HEK293 (cell line): ENCODE data around the gene XRN2.

ENCODE experiments used
- TSHZ1 ChIP-seq: fragments of 450-650 bp; formaldehyde crosslinking; IDR thresholded peaks from 2 replicates; pipeline ENCODE4 v1.5.1; 2016; ENCODE audit warnings: missing biosample characterization, missing genetic modification characterization, borderline replicate concordance
- ZFP37 ChIP-seq: fragments of 450-650 bp; formaldehyde crosslinking; IDR thresholded peaks from 2 replicates; pipeline ENCODE4 v1.5.1; 2016; ENCODE audit warnings: missing biosample characterization, missing genetic modification characterization
- ZNF121 ChIP-seq: fragments of 450-650 bp; formaldehyde crosslinking; IDR thresholded peaks from 2 replicates; pipeline ENCODE4 v1.5.1; 2016; ENCODE audit warnings: missing biosample characterization, missing genetic modification characterization
- ZNF24 ChIP-seq: fragments of 450-650 bp; formaldehyde crosslinking; IDR thresholded peaks from 2 replicates; pipeline ENCODE4 v1.5.1; 2016; ENCODE audit warnings: missing biosample characterization, missing genetic modification characterization
- ZNF274 ChIP-seq, 2 experiments: fragments of 200-500 bp in 1 of 2; fragments of 450-650 bp in 1 of 2; sonication (Bioruptor generic) in 1 of 2; formaldehyde crosslinking in 1 of 2; IDR thresholded peaks; 2 replicates each; pipeline versions ENCODE4 v1.5.1 to v1.6.1; 2014 to 2016; ENCODE audit warnings: borderline replicate concordance in 1 of 2, inconsistent platforms in 1 of 2, low read length in 1 of 2, missing biosample characterization in 1 of 2, missing genetic modification characterization in 1 of 2
- ZNF37A ChIP-seq: fragments of 450-650 bp; IDR thresholded peaks from 2 replicates; pipeline ENCODE4 v1.5.1; 2018; ENCODE audit warnings: missing biosample characterization, missing genetic modification characterization
- ZNF830 ChIP-seq: fragments of 450-650 bp; IDR thresholded peaks from 2 replicates; pipeline ENCODE4 v1.5.0; 2018; ENCODE audit warnings: missing biosample characterization, missing genetic modification characterization, low read depth, mild to moderate bottlenecking, moderate library complexity
- TF ChIP-seq, protein P1 (sequence below): fragments of 450-650 bp; formaldehyde crosslinking; IDR thresholded peaks from 2 replicates; pipeline ENCODE4 v1.5.1; 2016; ENCODE audit warnings: missing biosample characterization, missing genetic modification characterization
- TF ChIP-seq, protein P2 (sequence below): fragments of 450-650 bp; formaldehyde crosslinking; IDR thresholded peaks from 2 replicates; pipeline ENCODE4 v1.5.1; 2016; ENCODE audit warnings: missing biosample characterization, missing genetic modification characterization
- TF ChIP-seq, protein P3 (sequence below): fragments of 450-650 bp; formaldehyde crosslinking; IDR thresholded peaks from 2 replicates; pipeline ENCODE4 v1.5.1; 2016; ENCODE audit warnings: missing biosample characterization, missing genetic modification characterization
- TF ChIP-seq, protein P4 (sequence below): sonication (generic); formaldehyde crosslinking; IDR thresholded peaks from 2 replicates; pipeline ENCODE4 v1.8.1; 2022; ENCODE audit warnings: mild to moderate bottlenecking, moderate library complexity, missing genetic modification reagents

DNA sequence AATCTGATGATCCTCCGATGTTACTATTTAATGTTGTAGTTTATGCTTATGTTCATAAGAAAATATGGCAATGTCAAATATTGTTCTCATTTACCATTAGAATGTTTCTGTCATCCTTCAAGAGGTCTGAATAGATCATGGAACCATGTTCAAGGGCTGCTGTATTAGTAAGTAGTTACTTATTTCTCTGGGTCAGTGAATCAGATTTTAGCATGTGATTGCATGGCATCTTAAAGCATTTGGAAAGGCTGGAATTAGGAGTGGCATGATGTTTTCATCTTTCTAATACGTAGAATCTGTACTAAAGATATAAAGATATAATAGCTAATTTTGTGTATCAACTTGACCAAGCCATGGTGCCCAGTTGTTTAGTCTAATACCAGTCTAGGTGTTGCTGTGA is 134.7 kb downstream of the XRN2 start:
- no peak for TF ChIP-seq ZNF37A (tag by site-specific recombination)
- TF ChIP-seq, protein P1, sequence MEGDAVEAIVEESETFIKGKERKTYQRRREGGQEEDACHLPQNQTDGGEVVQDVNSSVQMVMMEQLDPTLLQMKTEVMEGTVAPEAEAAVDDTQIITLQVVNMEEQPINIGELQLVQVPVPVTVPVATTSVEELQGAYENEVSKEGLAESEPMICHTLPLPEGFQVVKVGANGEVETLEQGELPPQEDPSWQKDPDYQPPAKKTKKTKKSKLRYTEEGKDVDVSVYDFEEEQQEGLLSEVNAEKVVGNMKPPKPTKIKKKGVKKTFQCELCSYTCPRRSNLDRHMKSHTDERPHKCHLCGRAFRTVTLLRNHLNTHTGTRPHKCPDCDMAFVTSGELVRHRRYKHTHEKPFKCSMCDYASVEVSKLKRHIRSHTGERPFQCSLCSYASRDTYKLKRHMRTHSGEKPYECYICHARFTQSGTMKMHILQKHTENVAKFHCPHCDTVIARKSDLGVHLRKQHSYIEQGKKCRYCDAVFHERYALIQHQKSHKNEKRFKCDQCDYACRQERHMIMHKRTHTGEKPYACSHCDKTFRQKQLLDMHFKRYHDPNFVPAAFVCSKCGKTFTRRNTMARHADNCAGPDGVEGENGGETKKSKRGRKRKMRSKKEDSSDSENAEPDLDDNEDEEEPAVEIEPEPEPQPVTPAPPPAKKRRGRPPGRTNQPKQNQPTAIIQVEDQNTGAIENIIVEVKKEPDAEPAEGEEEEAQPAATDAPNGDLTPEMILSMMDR (tag by site-specific recombination) = no peak
- no peak for TF ChIP-seq ZNF24
- TF ChIP-seq ZNF274 (IDR thresholded peaks at IDR 0.05; ENCODE audit: low read length) = no peak
- TF ChIP-seq ZNF274 (tag by site-specific recombination; IDR thresholded peaks at IDR 0.05; ENCODE audit: borderline replicate concordance) = no peak
- TF ChIP-seq, protein P2, sequence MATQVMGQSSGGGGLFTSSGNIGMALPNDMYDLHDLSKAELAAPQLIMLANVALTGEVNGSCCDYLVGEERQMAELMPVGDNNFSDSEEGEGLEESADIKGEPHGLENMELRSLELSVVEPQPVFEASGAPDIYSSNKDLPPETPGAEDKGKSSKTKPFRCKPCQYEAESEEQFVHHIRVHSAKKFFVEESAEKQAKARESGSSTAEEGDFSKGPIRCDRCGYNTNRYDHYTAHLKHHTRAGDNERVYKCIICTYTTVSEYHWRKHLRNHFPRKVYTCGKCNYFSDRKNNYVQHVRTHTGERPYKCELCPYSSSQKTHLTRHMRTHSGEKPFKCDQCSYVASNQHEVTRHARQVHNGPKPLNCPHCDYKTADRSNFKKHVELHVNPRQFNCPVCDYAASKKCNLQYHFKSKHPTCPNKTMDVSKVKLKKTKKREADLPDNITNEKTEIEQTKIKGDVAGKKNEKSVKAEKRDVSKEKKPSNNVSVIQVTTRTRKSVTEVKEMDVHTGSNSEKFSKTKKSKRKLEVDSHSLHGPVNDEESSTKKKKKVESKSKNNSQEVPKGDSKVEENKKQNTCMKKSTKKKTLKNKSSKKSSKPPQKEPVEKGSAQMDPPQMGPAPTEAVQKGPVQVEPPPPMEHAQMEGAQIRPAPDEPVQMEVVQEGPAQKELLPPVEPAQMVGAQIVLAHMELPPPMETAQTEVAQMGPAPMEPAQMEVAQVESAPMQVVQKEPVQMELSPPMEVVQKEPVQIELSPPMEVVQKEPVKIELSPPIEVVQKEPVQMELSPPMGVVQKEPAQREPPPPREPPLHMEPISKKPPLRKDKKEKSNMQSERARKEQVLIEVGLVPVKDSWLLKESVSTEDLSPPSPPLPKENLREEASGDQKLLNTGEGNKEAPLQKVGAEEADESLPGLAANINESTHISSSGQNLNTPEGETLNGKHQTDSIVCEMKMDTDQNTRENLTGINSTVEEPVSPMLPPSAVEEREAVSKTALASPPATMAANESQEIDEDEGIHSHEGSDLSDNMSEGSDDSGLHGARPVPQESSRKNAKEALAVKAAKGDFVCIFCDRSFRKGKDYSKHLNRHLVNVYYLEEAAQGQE (tag by site-specific recombination) = no peak
- no peak for TF ChIP-seq ZFP37
- TF ChIP-seq ZNF121 (tag by site-specific recombination) = no peak
- TF ChIP-seq, protein P3, sequence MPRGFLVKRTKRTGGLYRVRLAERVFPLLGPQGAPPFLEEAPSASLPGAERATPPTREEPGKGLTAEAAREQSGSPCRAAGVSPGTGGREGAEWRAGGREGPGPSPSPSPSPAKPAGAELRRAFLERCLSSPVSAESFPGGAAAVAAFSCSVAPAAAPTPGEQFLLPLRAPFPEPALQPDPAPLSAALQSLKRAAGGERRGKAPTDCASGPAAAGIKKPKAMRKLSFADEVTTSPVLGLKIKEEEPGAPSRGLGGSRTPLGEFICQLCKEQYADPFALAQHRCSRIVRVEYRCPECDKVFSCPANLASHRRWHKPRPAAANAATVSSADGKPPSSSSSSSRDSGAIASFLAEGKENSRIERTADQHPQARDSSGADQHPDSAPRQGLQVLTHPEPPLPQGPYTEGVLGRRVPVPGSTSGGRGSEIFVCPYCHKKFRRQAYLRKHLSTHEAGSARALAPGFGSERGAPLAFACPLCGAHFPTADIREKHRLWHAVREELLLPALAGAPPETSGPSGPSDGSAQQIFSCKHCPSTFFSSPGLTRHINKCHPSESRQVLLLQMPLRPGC = no peak
- no peak for TF ChIP-seq TSHZ1 (tag by site-specific recombination)
- no peak for TF ChIP-seq ZNF830 (tag by site-specific recombination)
- TF ChIP-seq, protein P4, sequence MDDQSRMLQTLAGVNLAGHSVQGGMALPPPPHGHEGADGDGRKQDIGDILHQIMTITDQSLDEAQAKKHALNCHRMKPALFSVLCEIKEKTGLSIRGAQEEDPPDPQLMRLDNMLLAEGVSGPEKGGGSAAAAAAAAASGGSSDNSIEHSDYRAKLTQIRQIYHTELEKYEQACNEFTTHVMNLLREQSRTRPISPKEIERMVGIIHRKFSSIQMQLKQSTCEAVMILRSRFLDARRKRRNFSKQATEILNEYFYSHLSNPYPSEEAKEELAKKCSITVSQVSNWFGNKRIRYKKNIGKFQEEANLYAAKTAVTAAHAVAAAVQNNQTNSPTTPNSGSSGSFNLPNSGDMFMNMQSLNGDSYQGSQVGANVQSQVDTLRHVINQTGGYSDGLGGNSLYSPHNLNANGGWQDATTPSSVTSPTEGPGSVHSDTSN (CRISPR knock-in tag) = no peak
